CD4-positive, alpha-beta T cell treated with Interferon alpha-2 for 1 hour (primary cell): ENCODE measurements around the gene CENPP.

Experiments used
- DNase-seq, 2 donors: peaks; one replicate each; pipeline ENCODE4 v3.0.0-alpha.2; 2020 to 2022

Gene CENPP

GRCh38 chr9:92513349-92513748 lies 187.6 kb downstream of the CENPP start:
- DNase-seq, result no peak

- no peak for DNase-seq
These were observed 188.9 kb downstream of the CENPP start for GRCh38 chr9:92514635-92515034.

GRCh38 chr9:92516521-92516920 lies 190.8 kb downstream of the CENPP start:
- no peak for DNase-seq

- DNase-seq, result no peak
These were observed 191.3 kb downstream of the CENPP start for GRCh38 chr9:92517046-92517445.

GRCh38 chr9:92518199-92518598 lies 192.4 kb downstream of the CENPP start:
- DNase-seq, result no peak

- DNase-seq, result no peak
These were observed 195.1 kb downstream of the CENPP start for GRCh38 chr9:92520837-92521236.

- no peak for DNase-seq
These were observed 197.5 kb downstream of the CENPP start for GRCh38 chr9:92522983-92523970.

- no peak for DNase-seq
These were observed 199.1 kb downstream of the CENPP start for GRCh38 chr9:92524881-92525280.

- no peak for DNase-seq
These were observed 199.6 kb downstream of the CENPP start for GRCh38 chr9:92525306-92525705.

- DNase-seq, result no peak
These were observed 201.6 kb downstream of the CENPP start for GRCh38 chr9:92527291-92527828.

GRCh38 chr9:92527832-92528521 lies 202.2 kb downstream of the CENPP start:
- DNase-seq, result no peak

GRCh38 chr9:92528522-92528849 lies 202.7 kb downstream of the CENPP start:
- DNase-seq, result no peak

- DNase-seq, result no peak
These were observed 203.4 kb downstream of the CENPP start for GRCh38 chr9:92529124-92529523.

GRCh38 chr9:92530893-92531292 lies 205.1 kb downstream of the CENPP start:
- no peak for DNase-seq

- DNase-seq, result no peak
These were observed 208.5 kb downstream of the CENPP start for GRCh38 chr9:92534204-92534603.

GRCh38 chr9:92534674-92535073 lies 208.9 kb downstream of the CENPP start:
- no peak for DNase-seq

- no peak for DNase-seq
These were observed 210.4 kb downstream of the CENPP start, which contains the start of gene ECM2 for GRCh38 chr9:92535940-92536850. TSS of gene ECM2 (minus strand) at chr9:92535990. CDS start at chr9:92522866, 13,124 bp downstream.

GRCh38 chr9:92538541-92538940 lies 212.8 kb downstream of the CENPP start:
- no peak for DNase-seq

GRCh38 chr9:92543972-92544371 lies 218.2 kb downstream of the CENPP start:
- DNase-seq, result no peak

- DNase-seq, result no peak
These were observed 219.3 kb downstream of the CENPP start for GRCh38 chr9:92545002-92545510.

- DNase-seq, result no peak
These were observed 221.6 kb downstream of the CENPP start for GRCh38 chr9:92547356-92547755.

- no peak for DNase-seq
These were observed 225.0 kb downstream of the CENPP start for GRCh38 chr9:92550765-92551164.
